HG02763 (cell line): ENCODE measurements around the gene CCDC40.

Experiments used
- ATAC-seq: cut with Tn5 transposase; IDR thresholded peaks from one replicate; pipeline ENCODE4 v1.9.1; 2021; ENCODE audit warnings: mild to moderate bottlenecking, moderate library complexity; ENCODE audit not compliant: unreplicated experiment

CCDC40 gene

DNA sequence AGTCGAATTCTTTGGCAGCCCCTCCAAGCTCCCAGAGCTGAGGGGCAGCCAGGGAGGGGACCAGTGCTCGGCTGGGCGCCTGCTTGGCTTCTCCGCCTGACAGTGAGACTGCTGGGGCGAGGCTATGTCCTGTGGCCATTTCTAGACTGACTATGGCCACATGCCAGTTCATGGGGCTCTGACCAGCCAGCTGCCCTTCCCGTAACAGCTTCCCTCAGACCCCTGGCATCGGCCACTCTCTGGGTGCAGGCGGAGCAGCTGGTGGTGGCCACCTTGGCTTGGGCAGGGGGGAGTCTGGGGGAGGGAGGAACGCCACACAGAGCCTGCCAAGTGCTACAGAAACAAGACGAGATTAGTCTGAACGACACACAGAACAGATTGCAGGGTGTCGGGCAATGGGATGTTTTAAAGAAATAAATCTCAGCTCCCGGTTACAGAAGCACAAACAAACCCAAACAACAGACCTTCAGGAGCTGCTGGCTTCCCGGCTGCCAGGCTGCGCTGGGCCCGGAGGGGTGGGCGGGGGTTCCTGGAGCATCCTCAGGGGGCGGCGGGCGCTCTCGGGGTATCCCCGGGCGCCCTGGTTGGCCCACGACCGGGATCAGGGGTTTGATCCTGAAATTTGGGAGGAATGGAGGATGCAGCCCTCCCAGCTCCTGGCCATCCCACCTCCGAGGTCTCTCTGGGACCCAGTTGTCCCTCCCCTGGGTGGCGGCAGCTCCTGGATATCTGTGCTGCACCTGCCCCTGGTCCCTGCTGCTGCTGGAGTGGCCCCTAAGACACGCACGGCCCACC lies 35.3 kb upstream of the CCDC40 start:
- ATAC-seq = no peak

GRCh38 chr17:80002070-80002641 lies 34.3 kb upstream of the CCDC40 start:
- ATAC-seq = no peak

DNA sequence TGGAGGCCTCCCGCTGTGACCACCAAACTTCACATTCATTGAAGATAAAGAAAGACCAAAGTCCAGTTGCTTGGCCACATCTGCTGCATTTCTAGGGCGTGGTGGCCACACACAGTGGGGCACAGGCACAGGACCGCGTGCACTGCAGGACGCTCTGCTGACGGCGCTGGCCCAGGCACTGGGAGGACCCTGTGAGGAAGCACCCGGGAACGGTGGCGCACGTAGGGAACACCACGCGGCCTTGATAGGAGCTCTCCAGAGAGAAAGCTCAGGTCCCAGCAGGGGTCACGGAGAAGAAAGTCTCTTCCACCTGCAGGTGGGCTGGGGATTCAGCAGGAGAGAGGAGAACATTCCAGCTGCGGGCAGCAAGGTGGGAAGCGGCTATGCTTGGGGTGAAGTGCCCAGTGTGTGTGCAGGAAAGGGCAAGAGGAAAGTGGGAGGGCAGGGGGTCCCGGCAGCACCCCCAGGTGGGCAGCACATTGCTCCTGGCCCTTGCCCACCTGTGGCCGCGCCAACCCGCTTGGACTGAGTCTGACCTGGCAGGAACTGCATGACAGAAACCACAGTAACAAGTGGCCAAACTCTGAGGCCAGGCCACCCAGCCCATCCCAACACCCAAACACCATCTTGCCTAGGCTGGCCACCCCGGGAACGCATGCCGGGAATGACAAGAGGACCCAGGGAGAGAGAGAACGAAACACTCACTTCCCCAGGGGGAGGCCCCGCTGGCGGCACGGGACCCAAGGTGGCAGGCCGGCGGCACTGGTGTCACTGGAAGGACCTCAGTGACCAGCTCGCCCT lies 33.6 kb upstream of the CCDC40 start:
- no peak for ATAC-seq

- no peak for ATAC-seq
Measured at GRCh38 chr17:80003969-80004368, 32.5 kb upstream of the CCDC40 start.

DNA sequence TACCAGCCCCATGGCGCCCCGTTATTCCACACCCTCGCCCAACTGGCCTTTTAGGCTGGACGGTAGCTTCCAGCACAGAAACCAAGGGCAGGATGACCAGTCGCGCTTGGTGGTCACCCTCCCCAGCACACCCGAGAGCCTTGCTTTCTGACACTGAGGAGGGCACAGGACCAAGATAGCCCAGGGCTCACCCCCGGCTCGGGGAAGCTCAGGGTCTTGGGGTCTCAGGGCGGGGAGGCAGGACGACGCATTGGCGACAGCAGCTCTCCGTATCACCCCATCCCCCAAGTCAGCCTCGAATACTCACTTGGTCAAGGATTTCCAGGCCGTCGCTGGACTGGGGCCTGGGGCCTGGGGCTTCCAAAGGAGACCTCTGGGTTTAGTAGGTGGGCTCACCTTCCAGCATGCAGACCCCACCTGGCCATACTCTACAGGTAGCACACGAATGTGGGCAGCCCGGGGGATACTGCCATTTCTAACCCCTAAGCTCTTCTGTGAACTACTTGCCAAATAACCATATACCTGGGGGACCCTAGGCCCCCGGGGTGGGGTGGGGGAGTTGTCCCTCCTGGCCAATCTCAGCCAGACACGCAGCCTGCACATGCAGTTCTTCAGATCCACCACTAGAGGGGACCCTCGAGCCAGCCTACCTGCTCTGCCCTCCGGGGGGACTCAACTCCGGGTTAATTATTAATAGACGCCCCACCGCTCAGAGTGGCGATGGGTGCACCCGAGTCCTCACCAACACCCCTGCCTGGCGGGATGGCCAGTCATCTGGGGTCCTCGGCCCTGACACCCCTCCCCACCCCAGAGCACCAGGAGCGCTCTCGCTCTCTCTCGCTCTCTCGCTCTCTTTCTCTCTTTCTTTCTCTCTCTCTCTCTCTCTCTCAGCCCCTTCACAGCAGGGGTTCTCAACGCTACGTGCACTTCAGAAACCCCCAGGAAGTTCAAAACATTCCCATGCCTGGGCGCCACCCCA lies 30.8 kb upstream of the CCDC40 start:
- no peak for ATAC-seq

DNA sequence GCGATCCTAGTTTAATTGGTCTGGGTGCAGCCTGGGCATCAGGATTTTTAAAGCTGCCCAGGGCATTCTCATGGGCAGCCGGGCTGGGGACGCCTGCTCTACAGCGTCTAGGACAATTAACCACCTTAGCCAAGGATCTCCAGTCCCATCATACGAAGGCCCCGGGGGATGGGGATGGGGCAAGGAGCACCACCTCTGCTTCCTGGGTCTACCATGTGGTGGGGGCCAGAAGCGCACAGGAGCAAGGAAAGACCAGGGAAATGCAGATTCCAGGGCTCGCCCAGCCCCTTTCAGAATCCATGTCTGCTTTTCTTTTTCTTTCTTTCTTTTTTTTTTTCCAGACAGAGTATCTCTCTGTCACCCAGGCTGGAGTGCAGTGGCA lies 30.1 kb upstream of the CCDC40 start:
- no peak for ATAC-seq

DNA sequence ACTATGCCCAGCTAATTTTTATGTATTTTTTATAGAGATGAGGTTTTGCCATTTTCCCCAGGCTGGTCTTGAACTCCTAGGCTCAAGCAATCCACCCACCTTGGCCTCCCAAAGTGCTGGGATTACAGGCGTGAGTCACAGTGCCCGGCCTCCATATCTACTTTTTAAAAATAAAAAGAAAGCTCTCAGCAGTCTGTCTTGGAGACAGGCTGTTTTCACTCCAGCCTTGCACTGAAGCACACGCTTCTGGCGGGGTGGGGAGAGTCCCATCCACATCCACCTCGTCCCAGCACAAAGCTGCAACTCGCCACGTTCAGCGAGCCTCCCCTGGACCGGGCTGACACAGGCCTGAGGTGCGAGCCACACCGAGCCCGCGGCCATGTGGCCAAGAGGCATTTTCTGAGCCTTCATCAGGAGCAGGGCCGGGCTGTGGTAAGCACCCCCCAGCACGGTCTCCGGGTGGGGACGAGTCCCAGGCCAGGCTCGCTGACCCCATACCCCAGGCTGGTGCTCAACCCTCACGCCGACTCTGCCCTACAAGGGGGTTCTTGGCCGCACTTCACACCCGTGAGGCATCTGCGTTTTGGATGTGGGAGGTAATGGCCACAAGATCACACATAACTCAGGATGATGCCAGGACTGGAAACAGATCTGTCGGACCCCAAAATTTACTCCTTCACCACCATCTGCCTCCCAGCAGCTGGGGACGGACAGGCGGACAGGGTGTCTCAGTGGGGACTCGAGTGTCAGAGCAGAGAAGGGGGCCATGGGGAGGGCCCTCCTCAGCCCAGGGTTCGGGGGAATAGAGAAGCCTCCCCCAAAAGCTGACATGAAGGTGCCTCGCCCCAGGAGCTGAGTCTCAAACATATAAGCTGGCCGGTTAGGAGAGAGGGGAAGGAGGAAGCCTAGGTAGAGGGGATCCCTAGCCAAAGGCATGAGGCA lies 29.4 kb upstream of the CCDC40 start:
- no peak for ATAC-seq

DNA sequence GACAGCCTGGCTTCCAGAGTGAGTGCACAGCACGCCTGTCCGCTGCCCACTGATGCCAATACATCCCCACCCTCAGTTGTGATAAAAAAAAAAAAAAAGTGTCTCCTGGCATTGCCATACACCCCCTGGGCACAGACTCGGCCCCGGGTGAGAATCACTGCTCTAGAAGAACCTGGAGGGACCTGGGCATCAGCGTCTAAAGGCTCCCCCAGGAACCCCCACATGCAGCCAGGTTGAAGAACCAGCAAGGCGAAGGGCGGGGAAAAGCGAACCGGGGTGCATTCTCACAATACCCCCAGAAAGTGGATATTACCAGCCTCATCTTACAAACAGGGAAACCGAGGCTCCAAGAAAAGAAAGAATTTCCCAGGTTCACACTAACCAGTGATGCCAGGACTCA lies 28.5 kb upstream of the CCDC40 start:
- ATAC-seq = no peak

DNA sequence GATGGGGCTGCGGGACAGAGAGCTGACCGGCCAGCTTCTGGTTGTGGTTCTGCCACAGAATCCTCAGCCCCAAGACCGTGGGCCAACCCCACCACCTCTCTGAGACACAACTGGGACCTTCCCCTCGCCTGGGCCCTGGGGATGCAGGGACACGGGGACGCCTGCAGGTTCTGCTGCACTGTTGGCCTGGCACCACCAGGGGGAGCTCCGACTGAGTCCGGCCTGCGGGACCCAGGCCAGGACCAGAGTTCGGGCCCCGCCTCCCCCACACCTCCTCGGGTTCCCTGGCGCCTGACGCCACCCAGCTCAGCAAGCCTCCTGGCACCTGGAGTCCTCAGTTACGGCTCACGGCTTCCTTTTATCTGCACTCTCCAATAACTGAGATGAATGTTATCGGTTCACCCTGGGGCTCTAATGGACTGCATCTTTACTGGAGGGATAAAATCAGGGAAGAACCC lies 28.0 kb upstream of the CCDC40 start:
- ATAC-seq = no peak

- ATAC-seq = no peak
Measured at GRCh38 chr17:80008848-80009247, 27.6 kb upstream of the CCDC40 start.

DNA sequence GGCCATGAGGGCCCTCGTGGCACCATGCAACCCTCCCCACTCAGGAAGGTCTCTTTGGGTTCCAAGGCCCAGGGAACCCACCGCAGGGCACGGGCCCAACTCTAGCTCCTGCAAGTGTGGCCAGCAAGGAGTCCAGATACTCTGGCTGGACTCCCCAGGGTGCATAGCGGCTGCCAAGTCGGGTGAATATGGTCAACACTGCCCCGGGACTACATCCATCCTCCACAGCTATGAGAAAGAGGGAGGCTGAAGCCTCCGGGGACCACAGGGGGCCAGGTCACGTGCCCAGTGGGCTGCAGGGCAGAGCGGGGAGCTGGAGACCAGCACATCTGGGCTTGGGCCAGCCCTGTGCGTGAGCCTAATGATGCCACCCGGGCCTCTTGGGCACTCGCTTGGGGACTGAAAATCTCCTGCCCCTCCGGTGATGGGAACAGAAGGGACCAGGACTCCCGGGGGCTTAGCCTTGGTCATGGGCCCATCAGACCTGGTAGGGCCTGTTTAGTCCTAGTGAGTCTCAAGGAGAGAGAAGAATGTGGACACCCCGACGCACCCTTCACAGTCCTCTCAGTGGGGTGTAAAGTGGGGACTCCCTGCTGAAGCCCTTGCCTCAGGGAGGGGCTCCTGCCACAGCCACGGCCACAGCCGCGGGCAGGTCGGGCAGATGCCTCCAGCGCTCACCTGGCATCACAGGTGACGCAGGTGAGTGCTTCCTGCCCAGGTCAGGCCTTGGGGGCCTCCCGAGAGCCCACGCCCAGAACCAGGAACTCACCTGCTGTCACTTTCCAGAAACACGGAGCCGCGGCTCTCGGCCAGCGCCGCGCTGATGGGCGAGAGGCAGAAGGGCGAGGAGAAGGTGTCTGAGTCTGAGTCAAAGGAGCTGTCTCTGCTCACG lies 26.8 kb upstream of the CCDC40 start:
- ATAC-seq = no peak

- ATAC-seq = no peak
Measured at GRCh38 chr17:80010283-80010858, 26.1 kb upstream of the CCDC40 start.

- ATAC-seq = no peak
Measured at GRCh38 chr17:80011989-80012555, 24.4 kb upstream of the CCDC40 start.

DNA sequence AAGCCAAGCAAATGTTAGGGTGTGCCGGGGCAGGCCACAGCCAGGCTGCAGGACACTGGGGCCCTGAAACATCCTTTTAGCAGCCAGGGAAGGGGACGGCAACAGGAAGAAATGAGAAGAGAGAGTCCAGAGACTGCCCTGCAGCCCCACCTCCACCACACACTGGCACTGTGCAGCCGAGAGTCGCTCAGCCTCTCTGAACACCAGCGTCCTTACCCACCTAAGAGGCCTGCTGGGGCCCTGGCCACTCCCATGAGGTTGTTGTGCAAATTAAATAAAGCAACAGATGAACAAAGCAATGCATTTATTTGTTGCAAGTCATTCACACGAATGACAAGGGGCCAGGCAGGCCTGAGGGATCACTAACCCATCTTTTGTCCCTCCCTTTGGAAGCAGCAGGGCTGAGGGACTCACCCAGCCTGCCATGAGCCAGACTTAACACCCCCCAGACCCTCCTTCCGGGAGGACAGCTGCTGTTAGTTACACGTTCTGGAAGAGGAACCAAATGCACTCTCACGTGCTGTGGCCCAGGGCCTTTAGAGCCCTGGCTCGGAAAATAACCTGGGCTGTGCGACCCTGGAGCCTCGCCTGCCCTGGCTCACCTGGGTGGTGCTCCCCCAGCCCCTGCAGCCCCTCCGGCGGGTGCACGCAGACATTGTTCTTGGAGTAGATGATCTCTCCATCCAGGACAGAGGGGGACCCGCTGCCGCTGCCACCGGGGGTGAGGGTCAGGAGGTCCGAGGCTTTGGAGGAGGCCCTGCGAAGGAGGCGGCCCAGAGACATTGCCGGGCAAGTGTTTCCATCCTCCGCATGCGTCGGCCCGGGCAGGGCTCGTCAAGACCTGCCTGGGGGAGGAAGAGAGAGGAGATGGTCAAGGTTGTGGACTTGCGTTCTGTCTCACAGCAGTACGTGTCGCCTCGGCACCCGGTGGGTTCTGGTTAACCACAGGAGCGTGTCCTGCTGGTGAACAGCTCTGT lies 23.4 kb upstream of the CCDC40 start:
- ATAC-seq = no peak

DNA sequence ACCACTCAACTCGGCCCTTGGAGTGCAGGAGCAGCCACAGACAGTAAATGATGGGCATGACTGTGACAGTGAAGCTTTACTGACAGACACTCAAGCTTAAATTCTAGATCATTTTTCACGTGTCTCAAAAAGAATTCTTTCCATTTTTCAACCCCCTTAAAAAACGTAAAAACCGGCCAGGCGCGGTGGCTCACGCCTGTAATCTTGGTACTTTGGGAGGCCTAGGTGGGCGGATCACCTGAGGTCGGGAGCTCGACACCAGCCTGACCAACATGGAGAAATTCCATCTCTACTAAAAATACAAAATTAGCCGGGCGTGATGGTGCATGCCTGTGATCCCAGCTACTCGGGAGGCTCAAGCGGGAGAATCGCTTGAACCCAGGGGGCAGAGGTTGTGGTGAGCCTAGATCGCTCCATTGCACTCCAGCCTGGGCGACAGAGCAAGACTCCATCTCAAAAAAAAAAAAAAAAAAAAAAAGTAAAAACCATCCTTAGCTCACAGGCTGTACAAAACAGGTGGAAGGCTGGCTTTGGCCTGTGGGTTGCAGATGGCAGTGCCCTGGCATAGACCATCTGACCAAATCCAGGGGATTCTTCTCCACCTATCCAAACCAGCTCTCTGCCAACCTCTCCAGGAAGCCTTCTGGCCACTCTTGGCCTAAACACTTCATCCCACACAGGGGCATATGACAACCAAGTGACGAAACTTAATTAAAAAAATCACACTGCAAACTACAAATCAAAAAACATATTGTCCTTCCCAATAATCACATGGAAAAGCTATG lies 19.0 kb upstream of the CCDC40 start:
- no peak for ATAC-seq
